ENCODE measurements around the gene TRAIP. TPM values are rescaled to one million over a fixed set of nuclear protein-coding genes. Genes with fewer than 3 reads are reported as not detected.

The TRAIP gene
- total RNA-seq, 1 donor from 2014 or later = 3.2 TPM

DNA sequence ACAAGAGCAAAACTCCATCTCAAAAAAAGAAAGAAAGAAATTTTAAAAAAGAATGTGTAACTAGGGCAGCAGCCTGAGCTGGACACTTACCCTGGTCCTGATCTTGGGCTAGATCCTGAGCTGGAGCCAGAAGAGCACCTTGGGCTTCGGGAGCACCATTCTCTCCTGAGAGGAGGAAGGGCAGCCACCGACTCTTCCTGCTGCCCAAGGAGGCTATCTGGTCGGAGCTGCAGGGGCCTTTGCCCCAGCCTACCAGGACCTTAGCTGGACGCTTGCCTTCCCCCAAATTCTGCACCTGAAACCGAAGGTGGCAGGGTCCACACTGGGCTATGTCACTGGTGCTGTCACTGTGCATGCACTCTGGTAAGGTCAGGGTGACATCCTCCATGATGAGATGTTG lies 20.2 kb upstream of the TRAIP start:
- Histone ChIP-seq H3K4me1 (ENCODE audit: insufficient read depth, low read length) (no peaks in the 10 kb centered on the region), H3K9me3 (ENCODE audit: insufficient read depth, low read depth, low read length) (no peaks in the 10 kb centered on the region), H4K20me1 (ENCODE audit: insufficient read depth, low read length) (no peaks in the 10 kb centered on the region), H3K27ac (ENCODE audit: low read depth, low read length) (no peak overlapping the region), H2AFZ (ENCODE audit: low read depth, low read length) (no peak overlapping the region), H3K36me3 (ENCODE audit: insufficient read depth, low read length) (no peaks in the 10 kb centered on the region), H3K9ac (ENCODE audit: low read length) (no peak overlapping the region), H3K79me2 (ENCODE audit: insufficient read depth, low read length) (no peaks in the 10 kb centered on the region), H3K4me2 (ENCODE audit: low read length) (no peak overlapping the region), H3K27me3 (ENCODE audit: insufficient read depth, low read length) (peaks cover 4% of the 10 kb centered on the region), H3K4me3 (ENCODE audit: insufficient read depth, low read depth, low read length) (no peak overlapping the region)
- Mint-ChIP-seq H3K36me3 (ENCODE audit: low read depth, unreplicated experiment) (peaks cover 3% of the 10 kb centered on the region), H3K4me3 (ENCODE audit: unreplicated experiment) (no peak overlapping the region), H3K27me3 (ENCODE audit: low read depth, unreplicated experiment) (peaks cover 32% of the 10 kb centered on the region), H3K27ac (ENCODE audit: unreplicated experiment) (no peak overlapping the region), H3K4me1 (ENCODE audit: low read depth, unreplicated experiment) (no peaks in the 10 kb centered on the region), H3K9me3 (ENCODE audit: unreplicated experiment) (peaks cover 6% of the 10 kb centered on the region)
- no peak for TF ChIP-seq EZH2 (IDR thresholded peaks at IDR 0.05; ENCODE audit: insufficient read depth, low read length)
- TF ChIP-seq, protein P1, sequence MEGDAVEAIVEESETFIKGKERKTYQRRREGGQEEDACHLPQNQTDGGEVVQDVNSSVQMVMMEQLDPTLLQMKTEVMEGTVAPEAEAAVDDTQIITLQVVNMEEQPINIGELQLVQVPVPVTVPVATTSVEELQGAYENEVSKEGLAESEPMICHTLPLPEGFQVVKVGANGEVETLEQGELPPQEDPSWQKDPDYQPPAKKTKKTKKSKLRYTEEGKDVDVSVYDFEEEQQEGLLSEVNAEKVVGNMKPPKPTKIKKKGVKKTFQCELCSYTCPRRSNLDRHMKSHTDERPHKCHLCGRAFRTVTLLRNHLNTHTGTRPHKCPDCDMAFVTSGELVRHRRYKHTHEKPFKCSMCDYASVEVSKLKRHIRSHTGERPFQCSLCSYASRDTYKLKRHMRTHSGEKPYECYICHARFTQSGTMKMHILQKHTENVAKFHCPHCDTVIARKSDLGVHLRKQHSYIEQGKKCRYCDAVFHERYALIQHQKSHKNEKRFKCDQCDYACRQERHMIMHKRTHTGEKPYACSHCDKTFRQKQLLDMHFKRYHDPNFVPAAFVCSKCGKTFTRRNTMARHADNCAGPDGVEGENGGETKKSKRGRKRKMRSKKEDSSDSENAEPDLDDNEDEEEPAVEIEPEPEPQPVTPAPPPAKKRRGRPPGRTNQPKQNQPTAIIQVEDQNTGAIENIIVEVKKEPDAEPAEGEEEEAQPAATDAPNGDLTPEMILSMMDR (IDR thresholded peaks at IDR 0.05; ENCODE audit: insufficient read depth, low read depth, low read length) = no peak
- DNase-seq (ENCODE audit: low read depth) (no peak), FAIRE-seq (no peak)

GRCh38 chr3:49873623-49874022 lies 17.3 kb upstream of the TRAIP start:
- H3K36me3 ChIP-seq (ENCODE audit: insufficient read depth, low read length) = no peaks in the 10 kb centered on the region
- H3K27me3 ChIP-seq (ENCODE audit: insufficient read depth, low read length) = peaks cover 9% of the 10 kb centered on the region
- no peak overlapping the region for H3K4me2 ChIP-seq (ENCODE audit: low read length)
- H3K79me2 ChIP-seq (ENCODE audit: insufficient read depth, low read length) = no peaks in the 10 kb centered on the region
- peaks cover 3% of the 10 kb centered on the region for H3K36me3 Mint-ChIP-seq (ENCODE audit: low read depth, unreplicated experiment)
- no peak for DNase-seq (ENCODE audit: low read depth)
- no peaks in the 10 kb centered on the region for H3K4me1 ChIP-seq (ENCODE audit: insufficient read depth, low read length)
- H3K4me1 Mint-ChIP-seq (ENCODE audit: low read depth, unreplicated experiment) = no peaks in the 10 kb centered on the region
- peaks cover 44% of the 10 kb centered on the region for H3K27me3 Mint-ChIP-seq (ENCODE audit: low read depth, unreplicated experiment)
- H3K9ac ChIP-seq (ENCODE audit: low read length) = no peak overlapping the region
- FAIRE-seq = no peak
- no peak overlapping the region for H3K27ac ChIP-seq (ENCODE audit: low read depth, low read length)
- TF ChIP-seq, protein P1 (IDR thresholded peaks at IDR 0.05; ENCODE audit: insufficient read depth, low read depth, low read length) = no peak
- TF ChIP-seq EZH2 (IDR thresholded peaks at IDR 0.05; ENCODE audit: insufficient read depth, low read length) = no peak
- peaks cover 6% of the 10 kb centered on the region for H3K9me3 Mint-ChIP-seq (ENCODE audit: unreplicated experiment)
- no peaks in the 10 kb centered on the region for H3K9me3 ChIP-seq (ENCODE audit: insufficient read depth, low read depth, low read length)
- H3K4me3 Mint-ChIP-seq (ENCODE audit: unreplicated experiment) = no peak overlapping the region
- no peaks in the 10 kb centered on the region for H4K20me1 ChIP-seq (ENCODE audit: insufficient read depth, low read length)
- no peak overlapping the region for H2AFZ ChIP-seq (ENCODE audit: low read depth, low read length)
- H3K4me3 ChIP-seq (ENCODE audit: insufficient read depth, low read depth, low read length) = no peak overlapping the region
- H3K27ac Mint-ChIP-seq (ENCODE audit: unreplicated experiment) = no peak overlapping the region

- Histone ChIP-seq H3K27ac (ENCODE audit: low read depth, low read length) (no peak overlapping the region), H3K79me2 (ENCODE audit: insufficient read depth, low read length) (no peaks in the 10 kb centered on the region), H3K36me3 (ENCODE audit: insufficient read depth, low read length) (no peaks in the 10 kb centered on the region), H3K27me3 (ENCODE audit: insufficient read depth, low read length) (peaks cover 17% of the 10 kb centered on the region), H3K9ac (ENCODE audit: low read length) (no peak overlapping the region), H3K4me3 (ENCODE audit: insufficient read depth, low read depth, low read length) (no peak overlapping the region), H2AFZ (ENCODE audit: low read depth, low read length) (no peak overlapping the region), H3K4me1 (ENCODE audit: insufficient read depth, low read length) (no peaks in the 10 kb centered on the region), H3K9me3 (ENCODE audit: insufficient read depth, low read depth, low read length) (no peaks in the 10 kb centered on the region), H3K4me2 (ENCODE audit: low read length) (no peak overlapping the region), H4K20me1 (ENCODE audit: insufficient read depth, low read length) (no peaks in the 10 kb centered on the region)
- DNase-seq (ENCODE audit: low read depth) (no peak), FAIRE-seq (no peak)
- Mint-ChIP-seq H3K27me3 (ENCODE audit: low read depth, unreplicated experiment) (peaks cover 51% of the 10 kb centered on the region), H3K9me3 (ENCODE audit: unreplicated experiment) (peaks cover 6% of the 10 kb centered on the region), H3K27ac (ENCODE audit: unreplicated experiment) (no peak overlapping the region), H3K4me3 (ENCODE audit: unreplicated experiment) (no peak overlapping the region), H3K36me3 (ENCODE audit: low read depth, unreplicated experiment) (peaks cover 3% of the 10 kb centered on the region), H3K4me1 (ENCODE audit: low read depth, unreplicated experiment) (no peaks in the 10 kb centered on the region)
- no peak for TF ChIP-seq EZH2 (IDR thresholded peaks at IDR 0.05; ENCODE audit: insufficient read depth, low read length)
- TF ChIP-seq, protein P1 (IDR thresholded peaks at IDR 0.05; ENCODE audit: insufficient read depth, low read depth, low read length) = no peak
Measured at GRCh38 chr3:49872801-49873281, 16.5 kb upstream of the TRAIP start.

Measured in astrocyte (in vitro differentiated cells and primary cell).